HL-60 (cell line): ENCODE data around the gene PKP3.

ENCODE experiments used
- POLR2AphosphoS5 ChIP-seq: IDR thresholded peaks from 2 replicates; pipeline ENCODE4 v1.6.1; 2012; ENCODE audit warnings: low read depth
- TF ChIP-seq, protein P1 (sequence below): IDR thresholded peaks from one replicate; pipeline ENCODE4 v1.5.1; 2011; ENCODE audit warnings: low read length, control low read depth, inconsistent platforms; ENCODE audit not compliant: insufficient read depth
- TF ChIP-seq, protein P2 (sequence below): IDR thresholded peaks from 2 replicates; pipeline ENCODE4 v1.6.1; 2012; ENCODE audit warnings: low read depth; ENCODE audit not compliant: insufficient replicate concordance

GRCh38 chr11:441418-442274, 47.6 kb downstream of the PKP3 start, which contains the start of gene ANO9:
- TF ChIP-seq, protein P1, sequence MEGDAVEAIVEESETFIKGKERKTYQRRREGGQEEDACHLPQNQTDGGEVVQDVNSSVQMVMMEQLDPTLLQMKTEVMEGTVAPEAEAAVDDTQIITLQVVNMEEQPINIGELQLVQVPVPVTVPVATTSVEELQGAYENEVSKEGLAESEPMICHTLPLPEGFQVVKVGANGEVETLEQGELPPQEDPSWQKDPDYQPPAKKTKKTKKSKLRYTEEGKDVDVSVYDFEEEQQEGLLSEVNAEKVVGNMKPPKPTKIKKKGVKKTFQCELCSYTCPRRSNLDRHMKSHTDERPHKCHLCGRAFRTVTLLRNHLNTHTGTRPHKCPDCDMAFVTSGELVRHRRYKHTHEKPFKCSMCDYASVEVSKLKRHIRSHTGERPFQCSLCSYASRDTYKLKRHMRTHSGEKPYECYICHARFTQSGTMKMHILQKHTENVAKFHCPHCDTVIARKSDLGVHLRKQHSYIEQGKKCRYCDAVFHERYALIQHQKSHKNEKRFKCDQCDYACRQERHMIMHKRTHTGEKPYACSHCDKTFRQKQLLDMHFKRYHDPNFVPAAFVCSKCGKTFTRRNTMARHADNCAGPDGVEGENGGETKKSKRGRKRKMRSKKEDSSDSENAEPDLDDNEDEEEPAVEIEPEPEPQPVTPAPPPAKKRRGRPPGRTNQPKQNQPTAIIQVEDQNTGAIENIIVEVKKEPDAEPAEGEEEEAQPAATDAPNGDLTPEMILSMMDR, result no peak
- no peak for TF ChIP-seq POLR2AphosphoS5
- TF ChIP-seq, protein P2, sequence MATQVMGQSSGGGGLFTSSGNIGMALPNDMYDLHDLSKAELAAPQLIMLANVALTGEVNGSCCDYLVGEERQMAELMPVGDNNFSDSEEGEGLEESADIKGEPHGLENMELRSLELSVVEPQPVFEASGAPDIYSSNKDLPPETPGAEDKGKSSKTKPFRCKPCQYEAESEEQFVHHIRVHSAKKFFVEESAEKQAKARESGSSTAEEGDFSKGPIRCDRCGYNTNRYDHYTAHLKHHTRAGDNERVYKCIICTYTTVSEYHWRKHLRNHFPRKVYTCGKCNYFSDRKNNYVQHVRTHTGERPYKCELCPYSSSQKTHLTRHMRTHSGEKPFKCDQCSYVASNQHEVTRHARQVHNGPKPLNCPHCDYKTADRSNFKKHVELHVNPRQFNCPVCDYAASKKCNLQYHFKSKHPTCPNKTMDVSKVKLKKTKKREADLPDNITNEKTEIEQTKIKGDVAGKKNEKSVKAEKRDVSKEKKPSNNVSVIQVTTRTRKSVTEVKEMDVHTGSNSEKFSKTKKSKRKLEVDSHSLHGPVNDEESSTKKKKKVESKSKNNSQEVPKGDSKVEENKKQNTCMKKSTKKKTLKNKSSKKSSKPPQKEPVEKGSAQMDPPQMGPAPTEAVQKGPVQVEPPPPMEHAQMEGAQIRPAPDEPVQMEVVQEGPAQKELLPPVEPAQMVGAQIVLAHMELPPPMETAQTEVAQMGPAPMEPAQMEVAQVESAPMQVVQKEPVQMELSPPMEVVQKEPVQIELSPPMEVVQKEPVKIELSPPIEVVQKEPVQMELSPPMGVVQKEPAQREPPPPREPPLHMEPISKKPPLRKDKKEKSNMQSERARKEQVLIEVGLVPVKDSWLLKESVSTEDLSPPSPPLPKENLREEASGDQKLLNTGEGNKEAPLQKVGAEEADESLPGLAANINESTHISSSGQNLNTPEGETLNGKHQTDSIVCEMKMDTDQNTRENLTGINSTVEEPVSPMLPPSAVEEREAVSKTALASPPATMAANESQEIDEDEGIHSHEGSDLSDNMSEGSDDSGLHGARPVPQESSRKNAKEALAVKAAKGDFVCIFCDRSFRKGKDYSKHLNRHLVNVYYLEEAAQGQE, result no peak
